GM23338 (cell line): ENCODE results near the gene PARP8. TPM values are rescaled to one million over a fixed set of nuclear protein-coding genes. Genes with fewer than 3 reads are reported as not detected.

Source experiments
- ATAC-seq: fragments of 200-7000 bp; cut with Tn5 transposase; 3 replicates; pipeline ENCODE4 v1.9.1; 2020
- DNase-seq: peaks from one replicate; pipeline ENCODE4 v3.0.0-alpha.2; 2015; ENCODE audit warnings: low spot score
- H2AFZ ChIP-seq: fragments of 200-600 bp; sonication (generic); 2 replicates; pipeline ENCODE4 v1.8.0; 2016; ENCODE audit warnings: antibody characterized with exemption, mild to moderate bottlenecking, moderate library complexity
- H3F3A ChIP-seq: fragments of 200-600 bp; sonication (generic); replicated peaks from 2 replicates; pipeline ENCODE4 v1.8.0; 2017; ENCODE audit warnings: antibody characterized with exemption, mixed run types, low read depth
- H3K27ac ChIP-seq: fragments of 200-600 bp; sonication (generic); 2 replicates; pipeline ENCODE4 v1.6.1; 2016; ENCODE audit warnings: low read depth
- H3K27me3 ChIP-seq: fragments of 200-600 bp; sonication (generic); 2 replicates; pipeline ENCODE4 v1.8.0; 2016; ENCODE audit warnings: mild to moderate bottlenecking, mixed run types, moderate library complexity; ENCODE audit not compliant: insufficient read depth
- H3K36me3 ChIP-seq: fragments of 200-600 bp; sonication (generic); 2 replicates; pipeline ENCODE4 v1.8.0; 2016; ENCODE audit warnings: mild to moderate bottlenecking; ENCODE audit not compliant: insufficient read depth
- H3K4me1 ChIP-seq: fragments of 200-600 bp; sonication (generic); 2 replicates; pipeline ENCODE4 v1.8.0; 2016; ENCODE audit warnings: mild to moderate bottlenecking, moderate library complexity; ENCODE audit not compliant: insufficient read depth
- H3K4me2 ChIP-seq: fragments of 200-600 bp; sonication (generic); 2 replicates; pipeline ENCODE4 v1.7.1; 2017; ENCODE audit warnings: mixed run types
- H3K4me3 ChIP-seq: fragments of 200-600 bp; sonication (generic); 2 replicates; pipeline ENCODE4 v1.6.1; 2016; ENCODE audit warnings: mixed run types
- H3K79me2 ChIP-seq: fragments of 200-600 bp; sonication (generic); replicated peaks from 2 replicates; pipeline ENCODE4 v1.8.0; 2017; ENCODE audit warnings: mild to moderate bottlenecking; ENCODE audit not compliant: insufficient read depth
- H3K9me2 ChIP-seq: fragments of 200-600 bp; sonication (generic); 2 replicates; pipeline ENCODE4 v1.8.0; 2017; ENCODE audit not compliant: insufficient read depth
- H4K20me1 ChIP-seq: fragments of 200-600 bp; sonication (generic); replicated peaks from 2 replicates; pipeline ENCODE4 v1.8.0; 2017; ENCODE audit warnings: mild to moderate bottlenecking; ENCODE audit not compliant: insufficient read depth
- H3K27ac Mint-ChIP-seq: 2 replicates; pipeline ENCODE4 v1.8.0; 2020; ENCODE audit warnings: inconsistent platforms, mild to moderate bottlenecking, moderate library complexity, mixed read lengths
- H3K27me3 Mint-ChIP-seq: 3 replicates; pipeline ENCODE4 v1.8.0; 2022; ENCODE audit warnings: low read depth, mild to moderate bottlenecking, moderate library complexity, mixed read lengths, inconsistent platforms; ENCODE audit not compliant: insufficient read depth, poor library complexity
- H3K36me3 Mint-ChIP-seq: 3 replicates; pipeline ENCODE4 v1.8.0; 2021; ENCODE audit warnings: low read depth, mild to moderate bottlenecking, inconsistent platforms, moderate library complexity, mixed read lengths
- H3K4me1 Mint-ChIP-seq: 3 replicates; pipeline ENCODE4 v1.8.0; 2020; ENCODE audit warnings: mild to moderate bottlenecking, inconsistent platforms, mixed read lengths
- H3K4me3 Mint-ChIP-seq: 3 replicates; pipeline ENCODE4 v1.8.0; 2021; ENCODE audit warnings: moderate library complexity, mild to moderate bottlenecking, inconsistent platforms, mixed read lengths
- H3K9me3 Mint-ChIP-seq: 3 replicates; pipeline ENCODE4 v1.8.0; 2020; ENCODE audit warnings: moderate library complexity, mild to moderate bottlenecking, inconsistent platforms, mixed read lengths
- CREB1 ChIP-seq: fragments of 250-450 bp; sonication (Bioruptor Pico); IDR thresholded peaks from 2 replicates; pipeline ENCODE4 v1.5.0; 2020; ENCODE audit warnings: low read depth, mild to moderate bottlenecking, moderate library complexity
- CTCF ChIP-seq, 2 experiments: fragments of 200-600 bp in 1 of 2; sonication (generic) in 1 of 2; conservative IDR thresholded peaks; 2 replicates each; pipeline versions ENCODE4 v1.5.1 to v1.6.1; 2016 to 2017; ENCODE audit warnings: antibody characterized with exemption in 2 of 2, low read depth in 2 of 2, mild to moderate bottlenecking in 2 of 2, moderate library complexity in 1 of 2
- ETS1 ChIP-seq: IDR thresholded peaks from 2 replicates; pipeline ENCODE4 v1.6.1; 2016; ENCODE audit warnings: antibody characterized with exemption
- EZH2 ChIP-seq: fragments of 200-600 bp; sonication (generic); IDR thresholded peaks from one replicate; pipeline ENCODE4 v1.8.0; 2017; ENCODE audit warnings: antibody characterized with exemption, mild to moderate bottlenecking, low read depth; ENCODE audit not compliant: unreplicated experiment
- EZH2phosphoT487 ChIP-seq: fragments of 200-600 bp; sonication (generic); IDR thresholded peaks from one replicate; pipeline ENCODE4 v1.8.1; 2018; ENCODE audit warnings: antibody characterized with exemption; ENCODE audit not compliant: unreplicated experiment
- JUNB ChIP-seq: IDR thresholded peaks from one replicate; pipeline ENCODE4 v1.6.1; 2016; ENCODE audit warnings: antibody characterized with exemption; ENCODE audit not compliant: unreplicated experiment
- NANOG ChIP-seq: IDR thresholded peaks from 2 replicates; pipeline ENCODE4 v1.6.1; 2016; ENCODE audit warnings: antibody characterized with exemption, borderline replicate concordance
- POLR2AphosphoS5 ChIP-seq: IDR thresholded peaks from 2 replicates; pipeline ENCODE4 v1.6.1; 2016; ENCODE audit warnings: antibody characterized with exemption, low read depth
- REST ChIP-seq: IDR thresholded peaks from one replicate; pipeline ENCODE4 v1.6.1; 2018; ENCODE audit warnings: antibody characterized with exemption; ENCODE audit not compliant: unreplicated experiment
- STAT1 ChIP-seq: IDR thresholded peaks from one replicate; pipeline ENCODE4 v1.6.1; 2016; ENCODE audit warnings: antibody characterized with exemption; ENCODE audit not compliant: unreplicated experiment
- ZNF114 ChIP-seq: fragments of 250-450 bp; sonication (Bioruptor Pico); IDR thresholded peaks from 2 replicates; pipeline ENCODE4 v1.5.0; 2020; ENCODE audit warnings: mild to moderate bottlenecking, moderate library complexity
- ZNF331 ChIP-seq: fragments of 250-450 bp; sonication (Bioruptor Pico); IDR thresholded peaks from 2 replicates; pipeline ENCODE4 v1.5.0; 2020; ENCODE audit warnings: low read depth, mild to moderate bottlenecking, moderate library complexity
- ZNF462 ChIP-seq: fragments of 250-450 bp; sonication (Bioruptor Pico); IDR thresholded peaks from 2 replicates; pipeline ENCODE4 v1.5.0; 2020; ENCODE audit warnings: mild to moderate bottlenecking, moderate library complexity
- polyA plus RNA-seq: library from polyadenylated mRNA; unstranded; fragments of >200 nt; fragmentation: Nextera tagmentation; extraction: Ambion mirVana; gene quantifications from 2 replicates; pipeline ENCODE4 v1.2.1, GENCODE V29; 2016
- total RNA-seq: library from RNA; depleted of rRNA; stranded (reverse); fragments of >200 nt; shearing (Covaris generic); gene quantifications from 2 replicates; pipeline ENCODE4 v1.2.3, GENCODE V29; 2014

The PARP8 gene
- total and polyA plus RNA-seq, 2 experiments from 2014 or later: 13.0 to 25.0 TPM

- Histone ChIP-seq H3K4me3 (no peak overlapping the region), H3K9me2 (no peaks in the 10 kb centered on the region), H3K4me2 (no peak overlapping the region), H3K4me1 (peaks cover 24% of the 10 kb centered on the region), H3K27me3 (no peaks in the 10 kb centered on the region), H3K27ac (no peak overlapping the region), H3K79me2 (peaks cover 99% of the 10 kb centered on the region), H4K20me1 (no peaks in the 10 kb centered on the region; the same call in 1 of the 2 replicates), H3K36me3 (no peaks in the 10 kb centered on the region), H3F3A (no peaks in the 10 kb centered on the region), H2AFZ (no peak overlapping the region)
- no peak overlapping the region for H3K27ac Mint-ChIP-seq
- no peaks in the 10 kb centered on the region for H3K36me3 Mint-ChIP-seq
- no peaks in the 10 kb centered on the region for H3K9me3 Mint-ChIP-seq
- H3K27me3 Mint-ChIP-seq: peaks cover 2% of the 10 kb centered on the region
- H3K4me1 Mint-ChIP-seq: peaks cover 41% of the 10 kb centered on the region
- TF ChIP-seq JUNB (no peak), ZNF331 (CRISPR knock-in tag) (no peak), ETS1 (no peak), POLR2AphosphoS5 (no peak), CTCF (conservative IDR thresholded peaks at IDR 0.05; ENCODE audit: low read depth in 2 of 2) (no peak), REST (no peak), CREB1 (no peak), ZNF462 (CRISPR knock-in tag) (no peak), EZH2phosphoT487 (no peak), NANOG (no peak), ZNF114 (CRISPR knock-in tag) (no peak), EZH2 (no peak), STAT1 (no peak)
- ATAC-seq (no peak), DNase-seq (no peak)
- H3K4me3 Mint-ChIP-seq: no peak overlapping the region
Observed at GRCh38 chr5:50726475-50727148, 60.2 kb downstream of the PARP8 start.
